NCI-H345 (cell line): Measurements from ENCODE around the gene VANGL1.
A peak's percentile ranks its signal among the peaks of the same experiment; 100 is the strongest.

ENCODE experiments used
- DNase-seq: peaks from one replicate; lab custom pipeline; 2025; lab: John Stamatoyannopoulos, UW

Gene VANGL1

DNA sequence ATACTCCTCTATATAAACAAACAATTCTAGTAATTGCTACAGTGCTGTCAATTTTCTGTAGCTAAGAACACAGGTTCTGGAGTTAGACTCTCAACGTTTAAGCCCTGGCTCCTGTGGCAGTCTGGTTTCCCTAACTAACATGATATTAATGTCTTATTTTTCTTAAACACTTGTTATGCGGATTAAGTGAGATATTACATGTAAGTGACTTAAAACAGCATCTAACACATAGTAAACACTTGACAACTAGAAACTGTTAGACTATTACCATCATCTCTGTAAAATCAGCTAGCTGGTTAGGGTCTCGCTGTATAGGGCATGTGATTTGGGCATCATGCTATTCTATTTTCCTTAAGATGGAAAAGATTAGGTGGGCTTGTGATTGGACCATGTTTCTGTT, 2.3 kb downstream of the VANGL1 start:
- no peak for DNase-seq

DNA sequence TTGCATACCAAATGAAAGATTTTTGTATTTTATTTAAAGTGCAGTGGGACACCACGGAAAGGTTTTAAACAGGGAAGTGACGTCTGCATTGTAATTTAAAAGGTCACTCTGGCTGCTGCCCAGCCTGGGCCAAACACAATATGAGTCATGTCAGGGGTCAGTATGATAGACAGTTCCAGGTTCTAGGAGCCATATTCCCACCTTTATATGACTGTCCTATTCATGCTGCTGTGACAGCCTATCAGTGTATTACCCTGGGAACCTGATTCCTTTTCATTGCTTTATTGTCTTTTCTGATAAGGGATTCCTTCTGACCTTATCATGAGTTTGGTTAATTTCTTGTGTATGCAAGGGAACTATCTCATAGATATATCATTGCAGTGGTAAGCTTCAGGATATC, 5.3 kb downstream of the VANGL1 start:
- DNase-seq: no peak

DNA sequence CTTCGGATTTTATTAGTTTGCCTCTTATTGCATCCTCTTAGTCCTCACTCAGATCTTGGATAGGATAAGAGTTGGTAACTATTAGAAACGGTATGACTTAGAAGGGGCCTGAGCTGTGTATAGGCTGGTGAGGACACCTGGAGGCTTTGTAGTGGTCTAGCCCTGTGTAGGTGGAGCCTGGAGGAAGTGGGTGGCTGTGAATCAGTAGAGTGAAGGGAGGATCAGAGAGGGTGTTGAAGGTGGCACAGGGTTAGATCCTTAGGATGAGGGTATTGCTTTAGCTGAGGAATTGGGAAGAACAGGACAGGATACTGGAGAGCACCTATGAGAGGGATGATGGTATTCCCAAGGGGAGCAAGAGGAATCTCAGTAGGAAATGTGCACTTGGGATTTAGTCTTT, 5.7 kb downstream of the VANGL1 start:
- no peak for DNase-seq

DNA sequence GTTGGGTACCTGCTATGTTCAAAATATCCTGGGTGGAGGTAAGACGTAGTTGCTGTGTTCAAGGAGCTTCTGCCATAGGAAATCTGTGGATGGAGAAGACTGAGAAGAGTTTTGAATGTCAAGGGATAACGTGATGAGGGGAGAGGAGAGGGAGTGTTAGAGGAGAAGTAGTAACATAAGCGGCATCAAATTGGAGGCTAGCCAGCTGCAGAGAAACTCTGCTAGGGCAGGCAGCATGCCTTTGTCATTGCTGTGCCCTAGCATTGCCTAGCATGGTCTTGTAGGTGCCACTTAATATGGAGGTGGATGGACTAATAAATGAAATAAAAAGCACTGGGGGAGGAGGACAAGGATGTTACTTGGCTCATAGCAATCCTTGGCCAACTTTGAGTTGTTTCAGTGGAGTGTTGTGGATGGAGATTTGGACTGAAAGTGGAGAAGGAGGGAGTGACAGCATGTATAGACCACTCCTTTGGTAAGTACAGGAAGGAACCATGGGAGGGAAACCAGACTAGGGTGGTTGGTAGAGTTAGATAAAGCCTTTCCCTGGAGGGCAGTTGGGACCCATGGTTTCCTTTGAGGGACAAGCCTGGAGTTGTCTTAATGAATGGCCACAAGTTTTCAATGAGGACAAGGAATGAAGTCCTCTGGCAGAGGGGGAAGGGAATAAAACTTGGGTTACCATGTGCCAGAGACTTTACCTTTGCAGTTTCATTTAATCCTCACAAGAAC, 6.3 kb downstream of the VANGL1 start:
- DNase-seq: no peak

DNA sequence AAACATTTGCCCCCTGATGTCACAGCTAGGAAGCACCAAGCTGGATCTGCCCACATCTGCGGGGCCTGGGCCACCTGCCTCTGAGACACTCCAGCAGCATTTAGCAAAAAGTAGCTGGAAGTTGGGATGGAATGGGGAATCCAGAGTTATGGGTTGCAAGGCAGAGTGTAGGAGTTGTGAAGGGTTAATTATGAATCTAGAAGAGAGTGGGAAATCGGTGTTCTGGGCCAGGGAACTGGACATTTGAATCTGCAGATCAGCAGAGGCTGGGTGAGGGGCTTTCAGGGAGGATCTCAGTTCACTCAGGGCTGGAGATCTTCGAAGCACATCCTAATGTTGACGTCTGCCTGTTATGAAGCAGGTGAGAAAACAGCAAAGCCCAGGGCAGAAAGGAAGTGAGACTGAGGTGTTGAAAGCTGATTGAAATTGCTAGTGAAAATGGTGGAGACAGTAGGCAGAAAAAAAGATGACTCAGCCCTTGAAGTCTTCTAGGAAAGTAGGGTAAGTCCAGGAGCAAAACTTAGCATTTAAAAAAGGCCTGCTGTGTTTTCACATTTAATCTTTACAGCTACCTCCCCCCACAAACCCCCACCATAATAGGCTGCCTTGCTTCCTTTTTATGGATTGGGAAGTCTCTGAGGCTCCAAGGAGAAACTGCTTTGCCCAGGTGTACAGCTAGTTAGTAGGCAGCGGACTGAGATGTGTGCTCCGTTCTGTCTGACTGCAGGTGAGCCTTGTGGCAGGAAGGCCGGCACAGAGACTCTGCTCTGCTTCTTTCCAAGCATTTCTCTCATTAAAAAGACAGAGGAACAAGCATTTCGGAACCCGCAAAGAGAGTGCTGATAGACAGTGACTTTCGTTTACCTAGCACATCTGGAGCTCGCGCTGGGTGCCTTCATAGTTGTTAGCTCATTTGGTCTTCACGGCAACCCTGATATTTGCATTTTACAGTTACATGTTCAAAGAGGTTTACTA, 7.2 kb downstream of the VANGL1 start:
- no peak for DNase-seq

DNA sequence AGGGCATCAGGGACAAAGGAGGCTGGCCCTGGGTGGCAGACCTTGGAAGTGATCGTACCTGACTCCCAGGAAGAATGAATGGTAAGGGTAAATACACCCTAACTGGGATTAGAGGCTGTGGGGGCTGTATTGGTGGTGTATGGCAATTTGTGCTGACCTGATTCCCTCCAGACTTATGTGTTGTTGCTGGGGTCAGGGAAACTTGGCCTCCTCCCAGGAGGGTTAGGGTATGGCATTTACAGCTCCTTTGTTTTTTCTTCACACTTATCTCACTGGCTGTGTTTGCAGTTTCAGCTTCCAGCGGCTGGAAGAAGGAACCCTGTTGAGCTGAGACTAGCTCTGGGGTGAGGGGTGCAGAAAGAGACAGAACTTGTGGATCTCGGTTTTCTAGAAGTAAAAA, 8.2 kb downstream of the VANGL1 start:
- DNase-seq: no peak

DNA sequence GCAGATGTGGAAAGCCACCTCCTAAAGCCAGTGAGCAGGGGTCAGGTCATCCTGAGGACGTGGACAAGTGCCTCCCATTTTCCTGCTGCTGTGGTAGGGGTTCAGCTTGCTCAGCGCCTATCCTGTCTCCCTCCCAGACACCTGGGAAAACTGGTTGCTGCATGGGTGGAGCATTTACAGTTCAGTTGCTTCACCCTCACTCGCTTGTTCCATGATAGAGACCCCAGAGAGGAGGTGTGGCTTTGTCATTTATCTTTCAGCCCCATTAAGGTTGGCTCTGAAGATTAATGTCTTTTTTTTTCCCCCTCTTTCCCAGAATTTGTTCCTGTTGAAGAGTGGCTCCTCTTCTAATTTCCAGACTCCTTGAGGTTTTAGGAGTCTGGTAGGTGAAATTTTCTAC, 9.2 kb downstream of the VANGL1 start:
- DNase-seq: no peak

DNA sequence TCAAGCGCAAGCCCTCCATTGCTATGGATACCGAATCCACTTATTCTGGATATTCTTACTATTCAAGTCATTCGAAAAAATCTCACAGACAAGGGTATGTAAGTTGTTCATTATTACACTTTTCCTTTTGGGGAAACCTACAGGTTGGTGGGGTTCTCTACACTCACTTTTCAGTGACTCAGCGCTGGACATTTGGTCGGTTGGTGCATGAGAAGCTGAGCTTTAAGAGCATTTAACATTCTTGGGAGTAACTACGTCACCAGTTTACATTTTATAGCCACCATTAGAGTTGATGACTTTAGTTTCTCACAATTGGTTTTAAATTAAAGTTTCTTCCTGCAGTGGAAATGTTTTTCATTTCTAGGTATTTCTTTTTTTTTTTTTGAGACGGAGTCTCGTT, 9.6 kb downstream of the VANGL1 start:
- DNase-seq: no peak

DNA sequence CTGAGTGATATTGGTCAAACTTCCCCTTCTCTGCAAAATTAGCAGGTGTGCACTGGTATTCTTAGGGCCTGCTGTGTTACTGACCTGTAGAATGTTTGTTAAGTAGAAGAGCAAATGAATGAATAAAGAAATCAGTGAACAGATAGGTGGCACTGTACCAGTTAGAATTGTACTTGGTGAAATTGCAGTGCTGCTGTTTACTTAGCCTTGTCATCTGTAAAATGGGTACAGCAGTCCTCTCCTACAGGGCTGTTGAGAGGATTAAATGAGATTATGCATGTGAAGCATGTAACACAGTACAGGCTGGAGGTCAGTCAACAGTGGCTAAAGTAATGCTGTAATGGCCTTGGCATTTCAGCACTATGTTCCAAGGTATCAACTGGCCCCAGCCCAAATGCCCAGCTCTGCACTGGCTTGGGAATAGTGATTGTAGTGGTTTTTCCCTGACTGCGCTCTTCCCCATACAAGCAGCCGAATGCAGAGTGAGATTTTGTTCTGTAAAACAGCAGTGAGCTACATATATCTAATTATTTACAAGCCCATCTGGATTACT, 10.5 kb downstream of the VANGL1 start:
- no peak for DNase-seq

DNA sequence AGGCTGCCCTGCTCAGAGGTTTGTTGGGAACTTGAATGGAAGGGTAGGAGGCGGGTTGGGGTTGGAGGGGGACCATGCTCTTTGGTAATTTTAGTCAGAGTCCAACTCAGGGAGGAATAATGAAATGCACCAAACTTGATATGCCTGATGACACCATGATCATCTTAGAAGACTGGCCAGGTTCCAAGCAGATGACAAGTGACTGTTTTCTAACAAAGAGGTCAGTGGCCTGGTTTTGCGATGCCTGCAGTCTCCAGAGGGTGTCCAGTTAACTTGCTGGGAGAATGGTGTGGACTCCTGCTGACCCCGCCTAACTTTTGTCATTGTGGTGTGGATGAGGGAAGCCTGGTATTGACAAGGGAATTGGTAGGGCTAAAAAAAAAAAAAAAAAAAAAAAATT, 12.4 kb downstream of the VANGL1 start:
- no peak for DNase-seq

DNA sequence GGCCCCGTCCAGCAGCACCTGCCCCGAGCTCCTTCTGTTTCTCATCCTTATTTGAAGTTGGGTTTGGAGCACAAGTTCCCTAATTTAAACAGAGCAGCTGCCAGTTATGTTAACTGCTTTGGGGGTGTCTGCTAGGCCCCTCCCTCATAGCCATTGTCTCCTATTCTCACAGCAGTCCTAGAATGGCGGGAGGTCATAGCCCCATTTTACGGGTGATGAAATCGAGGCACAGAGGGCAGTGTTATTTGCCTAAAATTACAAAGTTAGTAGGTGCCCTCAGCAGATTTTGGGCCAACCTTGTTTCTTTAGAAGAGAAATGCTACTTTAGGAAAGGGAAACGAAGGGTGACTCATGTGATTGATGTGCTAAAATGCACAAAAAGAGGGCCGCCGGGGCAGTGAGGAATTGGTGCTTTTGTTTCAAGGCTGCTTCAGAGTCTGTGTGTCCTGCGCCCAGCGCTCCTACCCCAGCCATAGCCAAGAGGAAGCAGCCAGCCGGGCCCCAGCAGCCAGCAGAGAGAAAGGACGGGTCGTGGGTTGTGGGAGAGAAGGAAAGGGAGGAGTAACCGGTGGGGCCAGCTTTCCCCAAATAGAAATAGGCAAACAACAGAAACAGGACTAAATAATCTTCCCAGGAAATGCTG, 13.0 kb downstream of the VANGL1 start:
- DNase-seq: no peak

DNA sequence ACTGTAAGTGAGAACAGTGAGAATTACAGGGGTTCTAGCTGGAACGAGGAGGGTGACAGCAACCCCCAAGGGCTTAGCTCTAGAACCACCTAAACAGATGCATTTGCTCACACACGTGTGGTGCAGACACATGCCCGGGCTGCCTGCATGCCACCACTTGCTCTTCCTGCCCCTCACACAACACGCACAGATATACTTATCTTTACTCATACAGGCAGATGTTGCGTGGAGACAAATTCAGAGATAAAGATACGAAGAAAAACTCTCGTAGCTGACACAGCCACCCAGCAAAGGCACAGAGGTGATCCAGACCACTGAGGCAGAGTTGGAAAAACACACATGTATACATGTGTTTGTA, 13.5 kb downstream of the VANGL1 start:
- no peak for DNase-seq

DNA sequence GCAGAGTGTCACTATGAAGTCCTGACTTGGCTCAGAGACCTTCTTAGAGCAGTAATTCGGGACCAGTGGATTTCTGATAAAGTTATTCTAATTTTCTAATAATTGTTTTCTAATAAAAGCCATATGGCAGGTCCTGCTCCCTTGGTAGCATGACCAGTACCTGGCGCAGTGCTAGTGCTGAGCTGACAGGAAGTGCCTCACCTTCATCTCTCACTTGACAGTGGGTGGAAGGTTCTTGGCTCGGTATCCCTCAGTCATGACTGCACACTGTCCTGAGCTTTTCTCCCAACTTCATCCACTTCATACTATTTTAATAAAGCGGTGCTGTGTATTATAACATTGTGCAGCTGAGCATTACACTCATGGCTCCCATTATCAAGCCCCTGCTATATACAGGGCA, 14.1 kb downstream of the VANGL1 start:
- DNase-seq: no peak

DNA sequence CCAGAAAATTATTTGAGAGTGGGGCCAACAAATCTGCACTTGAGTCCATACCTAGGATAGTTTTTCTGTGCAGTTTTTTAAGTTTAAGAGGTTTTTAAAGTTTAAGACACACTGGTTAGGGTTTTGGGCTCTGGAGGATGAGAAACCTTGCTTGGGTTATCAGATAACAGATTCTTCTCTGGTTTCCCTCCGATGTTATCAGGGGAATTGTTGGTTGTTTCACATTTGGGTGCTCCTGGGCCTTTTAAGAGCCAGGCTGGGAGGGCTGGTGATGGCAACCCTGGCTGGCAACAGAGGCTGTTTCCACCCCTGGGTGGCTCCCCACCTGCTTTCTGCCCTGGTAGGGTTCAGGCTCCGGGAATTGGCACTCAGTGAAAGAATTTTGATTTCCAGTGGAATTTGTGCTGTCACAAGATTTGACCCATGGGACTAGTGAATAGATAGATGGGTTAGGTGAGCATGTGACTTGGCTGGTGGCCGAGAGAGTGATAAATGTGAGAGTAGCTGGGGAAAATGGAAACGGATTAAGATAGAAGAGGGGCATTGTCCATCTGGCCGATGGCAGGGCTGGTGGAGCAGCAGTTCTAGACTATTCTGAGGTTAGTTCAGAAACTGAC, 14.8 kb downstream of the VANGL1 start:
- no peak for DNase-seq

DNA sequence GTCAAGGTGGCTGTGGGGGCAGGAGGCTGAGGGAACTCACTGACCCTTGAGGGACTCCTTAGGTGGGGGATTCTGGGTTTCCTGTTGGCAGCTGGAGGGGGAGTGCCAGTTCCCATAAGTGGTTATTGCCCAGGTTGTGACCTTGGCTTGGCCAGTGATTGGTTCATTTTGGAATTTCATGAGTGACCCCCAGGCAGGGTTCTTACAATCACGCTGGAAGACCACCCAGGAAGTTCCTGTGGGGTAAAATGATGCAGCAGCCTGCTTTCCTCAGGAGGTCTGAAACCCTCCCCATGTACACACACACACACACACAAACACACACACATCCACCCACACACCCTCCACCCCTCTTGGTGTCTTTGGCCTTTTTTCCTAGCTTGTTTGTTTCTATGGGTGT, 16.9 kb downstream of the VANGL1 start:
- no peak for DNase-seq

DNA sequence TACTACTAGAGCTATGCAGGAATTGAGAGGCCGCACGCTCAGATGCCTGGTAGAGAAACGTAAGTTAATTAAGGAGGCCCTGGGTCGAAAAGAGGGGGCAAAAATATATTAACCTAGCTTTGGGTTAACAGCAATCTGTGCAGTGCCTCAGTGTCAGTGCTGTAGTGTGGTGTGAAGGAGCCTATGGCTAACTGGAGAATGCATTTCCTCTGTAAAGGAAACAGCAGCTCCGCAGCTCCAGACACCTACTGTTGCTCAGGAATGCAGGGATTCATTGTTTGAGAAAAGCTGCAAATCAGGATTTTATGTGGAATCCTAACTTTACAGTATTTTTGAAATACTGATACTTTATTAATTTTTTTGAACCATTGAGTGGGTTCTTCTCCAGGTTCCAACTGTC, 18.4 kb downstream of the VANGL1 start:
- no peak for DNase-seq

DNA sequence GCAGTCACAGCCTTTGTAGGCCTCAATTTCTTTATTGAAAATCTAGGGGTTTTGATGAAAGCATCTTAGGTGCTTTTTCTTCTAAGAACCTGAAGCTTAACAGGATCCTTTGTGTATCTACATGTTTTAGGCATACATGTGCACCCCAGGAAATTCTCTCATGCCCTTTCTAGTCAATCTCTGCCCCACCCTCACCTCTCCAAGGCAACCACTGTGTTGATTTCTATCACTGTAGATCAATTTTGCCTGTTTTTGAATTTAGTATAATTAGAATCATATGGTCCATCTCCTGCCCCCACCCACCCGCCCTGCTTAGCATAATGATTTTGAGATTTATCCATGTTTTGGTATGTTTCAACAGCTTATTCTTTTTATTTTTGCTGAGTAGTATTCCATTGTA, 19.4 kb downstream of the VANGL1 start:
- no peak for DNase-seq

DNA sequence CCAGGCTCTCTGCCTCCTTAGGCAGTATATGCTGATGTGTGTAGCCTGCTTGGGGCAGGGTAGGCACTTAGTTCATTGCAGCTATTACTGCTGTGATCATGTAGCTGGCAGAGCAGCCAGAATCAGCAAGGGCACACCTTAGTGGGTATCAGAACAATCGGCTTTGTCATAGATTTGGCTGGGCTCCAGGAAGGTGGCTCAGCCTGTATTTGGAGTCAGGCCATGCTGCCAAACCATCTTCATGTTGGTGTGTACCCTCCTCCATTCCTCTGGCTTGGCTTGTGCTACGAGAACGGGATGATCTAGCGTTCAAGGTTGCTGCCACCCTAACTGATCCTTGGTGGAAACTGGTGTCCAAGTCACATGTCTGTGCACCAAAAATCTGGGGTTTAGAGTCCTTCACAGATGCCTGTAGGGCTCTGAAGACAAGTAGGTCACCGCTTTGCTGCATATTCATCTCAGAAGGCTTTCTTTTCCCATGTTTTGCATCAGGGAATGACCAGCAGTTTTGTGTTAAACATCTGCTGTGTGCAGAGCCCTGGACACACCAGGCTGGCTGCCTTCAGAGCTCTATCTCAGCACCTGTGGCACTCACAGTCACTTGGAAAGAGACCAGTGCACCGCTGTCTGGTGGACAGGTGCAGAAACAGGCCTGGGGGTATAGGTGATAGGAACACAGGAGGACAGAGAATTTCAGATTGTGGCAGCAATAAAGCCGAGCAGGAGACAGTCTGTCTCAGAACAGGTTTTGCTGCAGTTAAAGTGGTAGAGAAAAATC, 23.7 kb downstream of the VANGL1 start:
- DNase-seq: peak; percentile 77

DNA sequence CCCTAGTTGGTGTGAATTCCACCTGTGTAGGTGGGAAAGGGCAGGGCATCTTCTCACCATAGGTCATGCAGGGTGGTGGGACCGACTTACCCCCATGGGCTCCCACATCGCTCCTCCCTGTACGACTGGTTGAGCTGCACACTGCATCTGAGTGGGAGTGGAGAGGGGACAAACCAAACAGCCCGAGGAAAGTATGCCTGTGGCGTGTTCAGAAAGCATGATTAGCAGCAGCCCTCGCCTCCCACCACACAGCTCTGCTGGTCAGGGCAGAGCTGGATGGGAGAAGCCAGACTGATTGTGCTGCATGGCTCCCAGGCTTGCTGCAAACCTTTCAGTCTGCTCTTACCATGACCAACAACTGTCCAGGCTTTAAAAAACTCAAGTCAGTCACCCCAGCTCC, 24.4 kb downstream of the VANGL1 start:
- no peak for DNase-seq

DNA sequence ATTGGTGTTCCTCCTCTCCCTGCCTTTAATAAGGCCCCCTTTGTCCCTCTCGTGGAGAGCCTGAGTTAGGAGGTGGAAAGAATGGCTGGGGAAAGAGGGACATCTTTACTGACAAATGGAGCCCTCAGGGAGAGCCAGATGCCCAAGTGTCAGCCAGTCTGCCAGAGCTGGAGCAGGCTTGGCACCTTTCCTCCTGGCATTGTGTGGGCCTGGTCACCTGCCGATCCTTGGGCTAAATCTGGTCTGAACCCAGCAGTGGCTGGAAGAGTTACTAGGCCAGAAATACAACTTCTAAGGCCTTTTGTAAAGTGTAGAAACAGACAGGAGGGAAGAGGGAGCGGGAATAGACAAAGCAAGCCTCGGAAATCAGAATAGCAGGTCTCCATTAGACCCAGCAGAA, 24.9 kb downstream of the VANGL1 start:
- DNase-seq: no peak

DNA sequence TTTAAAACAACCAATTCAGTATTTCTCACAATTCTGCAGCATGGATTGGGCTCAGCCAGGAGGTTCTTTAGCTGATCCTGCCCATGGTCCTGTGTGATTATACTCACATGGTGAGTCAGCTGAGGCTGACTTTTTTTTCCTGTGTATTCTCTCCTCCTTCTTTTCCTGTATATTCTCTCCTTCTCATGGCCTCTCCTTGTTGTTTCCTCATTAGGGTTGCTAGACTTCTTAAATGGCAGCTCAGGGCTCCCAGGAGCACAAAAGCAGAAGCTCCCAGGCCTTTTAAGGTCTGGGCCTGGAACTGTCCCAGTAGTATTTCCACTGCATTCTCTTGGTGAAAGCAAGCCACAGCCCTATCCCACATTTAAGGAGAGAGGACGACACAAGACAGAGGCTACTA, 26.8 kb downstream of the VANGL1 start:
- DNase-seq: no peak
